ENCODE data around the gene MYO15B. TPM values are rescaled to one million over a fixed set of nuclear protein-coding genes. Genes with fewer than 3 reads are reported as not detected.

MYO15B gene
- total and polyA plus RNA-seq, 4 donors, result 84.5 to 197 (median 167) TPM

DNA sequence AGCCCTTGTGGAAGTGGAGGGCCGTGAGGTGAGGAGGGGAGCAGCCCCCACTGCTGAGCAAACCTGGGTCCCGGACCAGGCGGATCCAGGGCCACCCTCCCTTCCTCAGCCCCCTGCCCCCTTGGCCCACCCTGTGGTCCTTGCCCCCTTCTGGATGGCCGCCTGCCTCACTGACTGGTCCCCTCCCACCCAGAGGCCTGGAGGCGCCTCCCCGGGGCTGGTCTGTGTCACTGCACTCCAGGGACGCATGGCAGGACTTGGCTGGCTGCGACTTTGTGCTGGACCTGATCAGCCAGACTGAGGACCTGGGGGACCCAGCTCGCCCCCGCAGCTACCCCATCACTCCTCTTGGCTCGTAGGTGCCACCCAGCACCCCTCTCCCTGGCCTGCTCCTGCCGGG lies 26.4 kb downstream of the MYO15B start:
- TF ChIP-seq, protein P1, sequence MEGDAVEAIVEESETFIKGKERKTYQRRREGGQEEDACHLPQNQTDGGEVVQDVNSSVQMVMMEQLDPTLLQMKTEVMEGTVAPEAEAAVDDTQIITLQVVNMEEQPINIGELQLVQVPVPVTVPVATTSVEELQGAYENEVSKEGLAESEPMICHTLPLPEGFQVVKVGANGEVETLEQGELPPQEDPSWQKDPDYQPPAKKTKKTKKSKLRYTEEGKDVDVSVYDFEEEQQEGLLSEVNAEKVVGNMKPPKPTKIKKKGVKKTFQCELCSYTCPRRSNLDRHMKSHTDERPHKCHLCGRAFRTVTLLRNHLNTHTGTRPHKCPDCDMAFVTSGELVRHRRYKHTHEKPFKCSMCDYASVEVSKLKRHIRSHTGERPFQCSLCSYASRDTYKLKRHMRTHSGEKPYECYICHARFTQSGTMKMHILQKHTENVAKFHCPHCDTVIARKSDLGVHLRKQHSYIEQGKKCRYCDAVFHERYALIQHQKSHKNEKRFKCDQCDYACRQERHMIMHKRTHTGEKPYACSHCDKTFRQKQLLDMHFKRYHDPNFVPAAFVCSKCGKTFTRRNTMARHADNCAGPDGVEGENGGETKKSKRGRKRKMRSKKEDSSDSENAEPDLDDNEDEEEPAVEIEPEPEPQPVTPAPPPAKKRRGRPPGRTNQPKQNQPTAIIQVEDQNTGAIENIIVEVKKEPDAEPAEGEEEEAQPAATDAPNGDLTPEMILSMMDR (IDR thresholded peaks at IDR 0.05; ENCODE audit: control extremely low read depth, extremely low read depth), result no peak
- no peak overlapping the region for H3K27ac ChIP-seq (ENCODE audit: low read depth in 1 of 2, low read length in 1 of 2)
- H3K4me1 ChIP-seq (ENCODE audit: control insufficient read depth in 5 of 5, insufficient read depth in 5 of 5, low read length in 5 of 5), result no peaks in the 10 kb centered on the region
- DNase-seq, result no peak
- H3K9me3 ChIP-seq (ENCODE audit: control insufficient read depth in 4 of 4, insufficient read depth in 3 of 4, low read length in 3 of 4), result no peaks in the 10 kb centered on the region
- no peak for ATAC-seq (ENCODE audit: insufficient read depth, low FRiP score)
- peaks cover 0 to 73% (median 20%) of the 10 kb centered on the region in 4 donors for H3K36me3 ChIP-seq (ENCODE audit: control insufficient read depth in 4 of 4, insufficient read depth in 4 of 4, low read length in 4 of 4)
- no peak overlapping the region for H3K9ac ChIP-seq (ENCODE audit: insufficient read depth in 1 of 2, low read length in 2 of 2)
- WGBS, 2 donors, result 91 to 99% methylated on average over 11 to 12 of the region's 12 CpGs
- H3K27me3 ChIP-seq (ENCODE audit: control insufficient read depth in 3 of 3, insufficient read depth in 3 of 3, low read length in 2 of 3), result no peaks in the 10 kb centered on the region
- no peak overlapping the region for H3K4me3 ChIP-seq

DNA sequence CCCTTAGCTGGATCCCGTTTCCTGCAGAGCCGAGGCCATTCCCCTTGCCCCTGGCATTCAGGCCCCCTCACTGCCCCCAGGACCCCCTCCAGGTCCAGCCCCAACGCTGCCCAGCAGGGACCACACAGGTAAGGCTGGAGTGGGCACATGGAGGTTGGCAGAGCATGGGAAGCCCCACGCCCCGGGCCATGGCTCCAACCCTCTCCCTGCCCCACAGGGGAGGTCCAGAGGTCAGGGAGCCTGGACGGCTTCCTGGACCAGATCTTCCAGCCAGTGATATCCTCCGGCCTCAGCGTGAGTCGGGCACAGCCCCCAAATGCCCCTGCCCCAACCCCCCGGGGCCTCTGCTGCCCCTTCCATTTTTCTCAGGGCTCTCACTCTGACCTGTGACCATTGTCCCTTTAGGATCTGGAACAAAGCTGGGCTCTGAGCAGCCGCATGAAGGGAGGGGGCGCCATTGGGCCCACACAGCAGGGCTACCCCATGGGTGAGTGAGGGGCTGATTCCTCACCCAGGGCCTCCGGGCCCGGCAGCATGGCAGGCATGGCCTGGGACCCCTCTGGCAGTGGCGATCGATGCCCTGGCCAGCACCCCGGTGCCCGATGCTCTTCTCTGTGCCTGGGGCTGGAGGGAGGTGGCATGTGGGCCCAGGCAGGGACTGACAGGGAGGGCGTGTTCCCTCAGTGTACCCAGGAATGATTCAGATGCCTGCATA lies 27.1 kb downstream of the MYO15B start:
- H3K4me3 ChIP-seq, result no peak overlapping the region
- H3K27me3 ChIP-seq (ENCODE audit: control insufficient read depth in 3 of 3, insufficient read depth in 3 of 3, low read length in 2 of 3), result no peaks in the 10 kb centered on the region
- H3K4me1 ChIP-seq (ENCODE audit: control insufficient read depth in 5 of 5, insufficient read depth in 5 of 5, low read length in 5 of 5), result no peaks in the 10 kb centered on the region
- H3K36me3 ChIP-seq (ENCODE audit: control insufficient read depth in 4 of 4, insufficient read depth in 4 of 4, low read length in 4 of 4), result peaks cover 0 to 80% (median 20%) of the 10 kb centered on the region in 4 donors
- 94 to 98% methylated on average over 19 of the region's 19 CpGs for WGBS, 2 donors
- H3K9me3 ChIP-seq (ENCODE audit: control insufficient read depth in 4 of 4, insufficient read depth in 3 of 4, low read length in 3 of 4), result no peaks in the 10 kb centered on the region
- ATAC-seq (ENCODE audit: insufficient read depth, low FRiP score) (no peak), DNase-seq (no peak)
- TF ChIP-seq, protein P1 (IDR thresholded peaks at IDR 0.05; ENCODE audit: control extremely low read depth, extremely low read depth), result no peak
- no peak overlapping the region for H3K9ac ChIP-seq (ENCODE audit: insufficient read depth in 1 of 2, low read length in 2 of 2)
- no peak overlapping the region for H3K27ac ChIP-seq (ENCODE audit: low read depth in 1 of 2, low read length in 1 of 2)

DNA sequence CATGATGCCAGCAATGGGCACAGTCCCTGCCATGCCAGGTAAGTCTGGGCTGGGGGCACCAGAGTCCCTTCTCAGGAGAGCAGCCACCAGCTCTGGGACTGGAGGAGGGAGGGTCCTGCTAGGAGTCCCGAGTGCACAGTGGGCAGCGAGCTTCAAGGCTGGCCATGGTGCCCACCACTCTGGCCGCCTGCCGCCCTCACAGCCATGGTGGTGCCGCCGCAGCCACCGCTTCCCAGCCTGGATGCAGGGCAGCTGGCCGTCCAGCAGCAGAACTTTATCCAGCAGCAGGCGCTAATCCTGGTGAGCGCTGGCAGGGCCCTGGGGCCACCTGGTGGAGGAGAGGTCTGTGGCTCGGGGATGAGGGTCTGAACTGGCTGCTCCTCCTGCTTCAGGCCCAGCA lies 27.7 kb downstream of the MYO15B start:
- TF ChIP-seq, protein P1 (IDR thresholded peaks at IDR 0.05; ENCODE audit: control extremely low read depth, extremely low read depth), result no peak
- H3K27ac ChIP-seq (ENCODE audit: low read depth in 1 of 2, low read length in 1 of 2), result no peak overlapping the region
- no peaks in the 10 kb centered on the region for H3K27me3 ChIP-seq (ENCODE audit: control insufficient read depth in 3 of 3, insufficient read depth in 3 of 3, low read length in 2 of 3)
- no peak overlapping the region for H3K9ac ChIP-seq (ENCODE audit: insufficient read depth in 1 of 2, low read length in 2 of 2)
- no peak overlapping the region for H3K4me3 ChIP-seq
- 95 to 96% methylated on average over 11 of the region's 11 CpGs for WGBS, 2 donors
- H3K4me1 ChIP-seq (ENCODE audit: control insufficient read depth in 5 of 5, insufficient read depth in 5 of 5, low read length in 5 of 5), result no peaks in the 10 kb centered on the region
- no peak for DNase-seq
- H3K36me3 ChIP-seq (ENCODE audit: control insufficient read depth in 4 of 4, insufficient read depth in 4 of 4, low read length in 4 of 4), result peaks cover 0 to 82% (median 18%) of the 10 kb centered on the region in 4 donors
- no peaks in the 10 kb centered on the region for H3K9me3 ChIP-seq (ENCODE audit: control insufficient read depth in 4 of 4, insufficient read depth in 3 of 4, low read length in 3 of 4)
- no peak for ATAC-seq (ENCODE audit: insufficient read depth, low FRiP score)

Measured in lung (tissue), 12 donors.